ENCODE data around the gene BLVRB.

DNA sequence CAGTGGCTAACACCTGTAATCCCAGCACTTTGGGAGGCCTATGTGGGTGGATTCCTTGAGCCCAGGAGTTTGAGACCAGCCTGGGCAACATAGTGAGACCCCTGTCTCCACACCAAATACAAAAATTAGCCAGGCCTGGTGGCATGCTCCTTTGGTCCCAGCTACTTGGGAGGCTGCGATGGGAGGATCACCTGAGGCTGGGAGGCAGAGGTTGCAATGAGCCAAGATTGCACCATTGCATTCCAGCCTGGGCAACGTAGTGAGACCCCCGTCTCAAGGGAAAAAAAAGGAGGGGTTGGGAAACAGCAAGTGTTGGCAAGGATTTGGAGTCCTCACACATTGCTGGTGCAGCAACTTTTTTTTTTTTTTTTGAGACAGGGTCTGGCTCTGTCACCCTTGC is 20.5 kb upstream of the BLVRB start:
- TF ChIP-seq, protein P1, sequence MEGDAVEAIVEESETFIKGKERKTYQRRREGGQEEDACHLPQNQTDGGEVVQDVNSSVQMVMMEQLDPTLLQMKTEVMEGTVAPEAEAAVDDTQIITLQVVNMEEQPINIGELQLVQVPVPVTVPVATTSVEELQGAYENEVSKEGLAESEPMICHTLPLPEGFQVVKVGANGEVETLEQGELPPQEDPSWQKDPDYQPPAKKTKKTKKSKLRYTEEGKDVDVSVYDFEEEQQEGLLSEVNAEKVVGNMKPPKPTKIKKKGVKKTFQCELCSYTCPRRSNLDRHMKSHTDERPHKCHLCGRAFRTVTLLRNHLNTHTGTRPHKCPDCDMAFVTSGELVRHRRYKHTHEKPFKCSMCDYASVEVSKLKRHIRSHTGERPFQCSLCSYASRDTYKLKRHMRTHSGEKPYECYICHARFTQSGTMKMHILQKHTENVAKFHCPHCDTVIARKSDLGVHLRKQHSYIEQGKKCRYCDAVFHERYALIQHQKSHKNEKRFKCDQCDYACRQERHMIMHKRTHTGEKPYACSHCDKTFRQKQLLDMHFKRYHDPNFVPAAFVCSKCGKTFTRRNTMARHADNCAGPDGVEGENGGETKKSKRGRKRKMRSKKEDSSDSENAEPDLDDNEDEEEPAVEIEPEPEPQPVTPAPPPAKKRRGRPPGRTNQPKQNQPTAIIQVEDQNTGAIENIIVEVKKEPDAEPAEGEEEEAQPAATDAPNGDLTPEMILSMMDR (IDR thresholded peaks at IDR 0.05) = no peak
- TF ChIP-seq POLR2AphosphoS5 (IDR thresholded peaks at IDR 0.05; ENCODE audit: low read depth, low read length) = no peak
- TF ChIP-seq, protein P2, sequence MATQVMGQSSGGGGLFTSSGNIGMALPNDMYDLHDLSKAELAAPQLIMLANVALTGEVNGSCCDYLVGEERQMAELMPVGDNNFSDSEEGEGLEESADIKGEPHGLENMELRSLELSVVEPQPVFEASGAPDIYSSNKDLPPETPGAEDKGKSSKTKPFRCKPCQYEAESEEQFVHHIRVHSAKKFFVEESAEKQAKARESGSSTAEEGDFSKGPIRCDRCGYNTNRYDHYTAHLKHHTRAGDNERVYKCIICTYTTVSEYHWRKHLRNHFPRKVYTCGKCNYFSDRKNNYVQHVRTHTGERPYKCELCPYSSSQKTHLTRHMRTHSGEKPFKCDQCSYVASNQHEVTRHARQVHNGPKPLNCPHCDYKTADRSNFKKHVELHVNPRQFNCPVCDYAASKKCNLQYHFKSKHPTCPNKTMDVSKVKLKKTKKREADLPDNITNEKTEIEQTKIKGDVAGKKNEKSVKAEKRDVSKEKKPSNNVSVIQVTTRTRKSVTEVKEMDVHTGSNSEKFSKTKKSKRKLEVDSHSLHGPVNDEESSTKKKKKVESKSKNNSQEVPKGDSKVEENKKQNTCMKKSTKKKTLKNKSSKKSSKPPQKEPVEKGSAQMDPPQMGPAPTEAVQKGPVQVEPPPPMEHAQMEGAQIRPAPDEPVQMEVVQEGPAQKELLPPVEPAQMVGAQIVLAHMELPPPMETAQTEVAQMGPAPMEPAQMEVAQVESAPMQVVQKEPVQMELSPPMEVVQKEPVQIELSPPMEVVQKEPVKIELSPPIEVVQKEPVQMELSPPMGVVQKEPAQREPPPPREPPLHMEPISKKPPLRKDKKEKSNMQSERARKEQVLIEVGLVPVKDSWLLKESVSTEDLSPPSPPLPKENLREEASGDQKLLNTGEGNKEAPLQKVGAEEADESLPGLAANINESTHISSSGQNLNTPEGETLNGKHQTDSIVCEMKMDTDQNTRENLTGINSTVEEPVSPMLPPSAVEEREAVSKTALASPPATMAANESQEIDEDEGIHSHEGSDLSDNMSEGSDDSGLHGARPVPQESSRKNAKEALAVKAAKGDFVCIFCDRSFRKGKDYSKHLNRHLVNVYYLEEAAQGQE (IDR thresholded peaks at IDR 0.05; ENCODE audit: insufficient read depth in 1 of 2, low read depth in 2 of 2, low read length in 1 of 2) = no peak
